Upper lobe of left lung (tissue), 4 donors: Measurements from ENCODE around the gene GRIN2A.

ENCODE experiments used
- POLR2AphosphoS5 ChIP-seq, 2 donors: sonication (generic); formaldehyde crosslinking; IDR thresholded peaks; one replicate each; pipeline ENCODE4 v1.5.1; 2017; ENCODE audit warnings: antibody characterized with exemption in 2 of 2
- TF ChIP-seq, protein P1 (sequence below), 6 experiments: fragments of 450-650 bp in 4 of 6; fragments of 200-600 bp in 2 of 6; sonication (generic) in 2 of 6; IDR thresholded peaks; one replicate each; pipeline ENCODE4 v1.5.1; 2016 to 2019; ENCODE audit warnings: antibody characterized with exemption in 6 of 6

DNA sequence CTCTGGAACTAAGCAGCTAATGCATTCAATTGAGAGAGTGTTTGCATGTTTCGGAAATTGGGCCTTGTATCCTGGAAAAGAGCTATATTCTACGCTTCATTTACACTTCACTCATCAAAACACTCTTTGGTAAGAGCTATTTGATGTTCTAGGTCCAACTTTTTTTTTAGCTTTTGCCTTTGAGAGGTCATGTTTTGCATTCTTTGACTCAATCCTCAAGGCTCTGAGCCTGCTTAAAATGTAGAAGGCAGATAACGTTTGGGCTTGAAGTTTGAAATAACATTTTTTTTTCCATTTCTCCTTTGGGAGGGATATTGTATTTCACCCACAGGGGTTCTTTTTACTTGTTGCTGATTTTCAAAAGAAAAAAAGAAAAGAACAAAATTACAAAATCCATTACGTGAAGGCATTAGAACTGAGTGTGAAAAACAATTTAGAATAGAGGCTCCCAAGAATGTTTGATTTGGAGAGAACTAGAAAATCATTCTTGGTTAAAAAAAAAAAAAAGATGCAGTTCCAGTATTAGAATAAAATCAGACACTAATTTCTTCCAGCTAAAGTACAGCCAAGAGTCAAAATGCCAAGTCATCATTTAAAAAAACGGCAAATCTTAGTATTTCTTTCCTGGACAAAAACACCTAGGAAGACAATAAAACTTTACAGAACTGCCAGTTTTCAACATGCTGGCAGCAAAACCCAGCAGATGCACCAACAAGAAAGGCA lies 268.5 kb downstream of the GRIN2A start:
- TF ChIP-seq, protein P1, sequence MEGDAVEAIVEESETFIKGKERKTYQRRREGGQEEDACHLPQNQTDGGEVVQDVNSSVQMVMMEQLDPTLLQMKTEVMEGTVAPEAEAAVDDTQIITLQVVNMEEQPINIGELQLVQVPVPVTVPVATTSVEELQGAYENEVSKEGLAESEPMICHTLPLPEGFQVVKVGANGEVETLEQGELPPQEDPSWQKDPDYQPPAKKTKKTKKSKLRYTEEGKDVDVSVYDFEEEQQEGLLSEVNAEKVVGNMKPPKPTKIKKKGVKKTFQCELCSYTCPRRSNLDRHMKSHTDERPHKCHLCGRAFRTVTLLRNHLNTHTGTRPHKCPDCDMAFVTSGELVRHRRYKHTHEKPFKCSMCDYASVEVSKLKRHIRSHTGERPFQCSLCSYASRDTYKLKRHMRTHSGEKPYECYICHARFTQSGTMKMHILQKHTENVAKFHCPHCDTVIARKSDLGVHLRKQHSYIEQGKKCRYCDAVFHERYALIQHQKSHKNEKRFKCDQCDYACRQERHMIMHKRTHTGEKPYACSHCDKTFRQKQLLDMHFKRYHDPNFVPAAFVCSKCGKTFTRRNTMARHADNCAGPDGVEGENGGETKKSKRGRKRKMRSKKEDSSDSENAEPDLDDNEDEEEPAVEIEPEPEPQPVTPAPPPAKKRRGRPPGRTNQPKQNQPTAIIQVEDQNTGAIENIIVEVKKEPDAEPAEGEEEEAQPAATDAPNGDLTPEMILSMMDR (IDR thresholded peaks at IDR 0.05): no peak
- TF ChIP-seq POLR2AphosphoS5 (IDR thresholded peaks at IDR 0.05): no peak
